GM21737 (cell line): Measurements from ENCODE around the gene BCO2.
"Not testable (repeated sequence)": the region's sequence is repeated elsewhere in the genome, so short reads cannot be mapped to it uniquely, and the experiment has no call there.

Experiments
- ATAC-seq: cut with Tn5 transposase; IDR thresholded peaks from one replicate; pipeline ENCODE4 v1.9.1; 2021; ENCODE audit warnings: mild to moderate bottlenecking, moderate library complexity; ENCODE audit not compliant: unreplicated experiment

Gene BCO2, protein sequence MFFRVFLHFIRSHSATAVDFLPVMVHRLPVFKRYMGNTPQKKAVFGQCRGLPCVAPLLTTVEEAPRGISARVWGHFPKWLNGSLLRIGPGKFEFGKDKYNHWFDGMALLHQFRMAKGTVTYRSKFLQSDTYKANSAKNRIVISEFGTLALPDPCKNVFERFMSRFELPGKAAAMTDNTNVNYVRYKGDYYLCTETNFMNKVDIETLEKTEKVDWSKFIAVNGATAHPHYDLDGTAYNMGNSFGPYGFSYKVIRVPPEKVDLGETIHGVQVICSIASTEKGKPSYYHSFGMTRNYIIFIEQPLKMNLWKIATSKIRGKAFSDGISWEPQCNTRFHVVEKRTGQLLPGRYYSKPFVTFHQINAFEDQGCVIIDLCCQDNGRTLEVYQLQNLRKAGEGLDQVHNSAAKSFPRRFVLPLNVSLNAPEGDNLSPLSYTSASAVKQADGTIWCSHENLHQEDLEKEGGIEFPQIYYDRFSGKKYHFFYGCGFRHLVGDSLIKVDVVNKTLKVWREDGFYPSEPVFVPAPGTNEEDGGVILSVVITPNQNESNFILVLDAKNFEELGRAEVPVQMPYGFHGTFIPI

DNA sequence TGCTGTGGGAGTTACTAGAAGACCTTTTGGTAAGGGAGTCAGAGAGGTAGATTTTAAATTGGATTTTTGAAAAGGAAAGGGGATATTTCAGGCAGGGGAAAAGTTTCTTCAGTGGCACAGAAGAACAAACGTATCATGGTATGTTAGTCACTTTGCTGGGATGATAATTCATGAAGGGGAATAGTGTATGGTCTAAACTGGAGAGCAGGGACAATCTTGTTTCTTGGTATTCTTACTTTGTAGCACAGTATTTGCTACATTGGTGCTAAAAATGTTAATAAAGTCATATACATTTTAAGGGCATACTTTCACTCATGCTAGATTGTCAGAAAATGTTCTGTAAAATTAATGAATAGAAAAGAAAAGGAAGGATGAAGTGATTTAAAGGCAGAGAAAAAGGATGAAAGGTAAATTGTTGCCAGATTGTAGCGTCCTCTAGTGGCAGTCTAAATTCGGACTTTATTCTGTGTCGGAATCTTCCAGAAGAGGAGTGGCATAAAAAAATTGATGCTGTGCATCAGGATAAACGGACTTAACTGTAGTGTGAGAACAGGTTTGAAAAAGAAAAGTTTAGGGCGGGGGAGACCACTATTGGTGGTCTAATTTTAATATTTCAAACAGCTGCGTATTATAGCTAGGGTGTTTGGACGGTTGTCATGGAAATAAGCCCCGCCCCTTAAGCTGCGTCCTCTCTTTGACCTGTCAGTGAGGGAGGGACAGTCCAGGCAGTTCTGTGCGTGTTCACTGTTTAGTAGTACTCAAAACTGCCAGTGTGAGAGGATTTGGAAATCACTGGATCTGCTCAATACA is at the start of gene BCO2:
TSS of gene BCO2 (plus strand) at position 724 of the 810 bp plus-strand sequence. CDS start 90 bp downstream, outside the sequence.
- ATAC-seq: no peak

DNA sequence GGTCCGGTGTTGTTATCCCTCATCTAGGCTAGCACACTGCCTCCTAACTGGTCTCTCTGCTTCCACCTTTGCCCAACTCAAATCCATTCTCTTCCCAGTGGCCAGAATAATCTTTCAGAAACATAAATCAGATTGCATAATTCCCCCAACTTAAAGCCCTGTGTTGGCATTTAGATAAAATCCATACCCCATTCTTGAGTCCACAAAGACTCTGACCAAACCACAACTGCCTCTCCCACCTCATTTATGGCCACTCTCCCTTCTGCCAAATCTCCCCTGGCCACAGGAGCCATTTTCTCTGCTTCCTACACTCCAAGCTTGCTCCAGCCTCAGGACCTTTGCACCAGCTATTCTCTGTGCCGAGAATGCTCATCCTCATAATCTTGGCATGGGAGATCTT is 48.3 kb upstream of the BCO2 start:
- no peak for ATAC-seq

DNA sequence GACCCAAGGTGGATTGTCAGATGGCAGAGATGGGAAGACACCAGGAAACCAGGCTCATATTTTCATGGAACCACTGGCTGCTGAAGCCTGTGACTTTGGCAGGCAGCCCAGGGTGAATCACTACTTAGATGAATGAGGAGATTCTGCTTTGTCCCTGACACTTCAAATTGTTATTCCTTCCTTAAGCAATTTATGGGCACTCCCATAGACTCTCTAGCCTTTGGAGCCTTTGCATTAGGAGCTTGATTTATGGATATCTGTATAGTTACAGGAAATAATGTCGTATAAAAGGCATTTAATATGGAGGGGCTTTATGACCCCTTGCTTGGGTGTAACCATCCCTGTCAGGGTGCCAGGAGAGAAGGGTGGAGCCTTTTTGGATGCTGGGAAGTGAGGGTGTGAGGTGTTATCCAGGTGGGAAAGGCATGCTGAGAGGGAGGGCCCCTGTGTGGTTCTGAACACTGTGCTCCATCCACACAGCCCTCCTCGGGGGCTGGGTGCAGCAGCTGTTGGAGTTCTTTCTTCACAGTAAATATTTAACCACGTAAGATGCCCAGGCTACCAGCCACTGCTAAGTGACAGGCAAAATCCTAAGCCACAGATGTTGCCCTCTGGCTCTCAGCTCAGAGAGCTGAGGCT is 46.7 kb upstream of the BCO2 start:
- ATAC-seq: no peak

DNA sequence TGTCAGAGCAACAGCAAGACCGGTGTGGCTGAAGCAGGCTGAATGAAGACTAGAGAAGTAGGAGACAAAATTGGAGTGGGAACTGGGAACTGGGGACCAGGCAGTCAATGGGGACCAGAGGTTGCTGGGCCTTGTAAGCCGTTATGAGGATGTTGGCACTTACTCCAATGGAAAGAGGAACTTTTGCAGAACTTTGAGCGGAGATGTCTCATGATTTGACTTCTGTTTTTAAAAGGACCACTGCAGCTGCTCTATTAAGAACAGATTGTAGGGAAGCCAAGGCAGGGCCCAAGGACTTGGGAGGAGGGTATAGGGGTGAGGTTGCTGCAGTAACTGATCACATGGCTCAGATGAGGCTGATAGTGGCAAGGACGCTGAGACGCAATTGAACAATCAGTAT is 45.7 kb upstream of the BCO2 start:
- no peak for ATAC-seq

DNA sequence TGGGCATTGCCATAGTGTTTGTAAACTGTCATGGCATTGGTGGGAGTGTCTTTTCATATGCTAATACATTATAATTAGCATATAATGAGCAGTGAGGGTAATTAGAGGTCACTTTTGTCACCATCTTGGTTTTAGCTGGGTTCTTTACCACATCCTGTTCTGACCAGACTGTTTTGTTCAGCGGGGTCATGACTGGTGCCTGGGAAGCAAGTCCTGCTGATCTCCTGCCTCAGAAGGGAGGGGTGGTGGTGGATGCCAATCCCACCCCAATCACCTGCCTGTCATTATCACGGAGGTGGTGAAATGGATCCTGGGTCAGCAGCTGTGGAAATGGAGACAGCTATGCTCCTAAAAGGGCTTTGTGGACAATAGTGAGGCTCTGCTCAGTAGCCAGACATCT is 42.6 kb upstream of the BCO2 start:
- no peak for ATAC-seq

DNA sequence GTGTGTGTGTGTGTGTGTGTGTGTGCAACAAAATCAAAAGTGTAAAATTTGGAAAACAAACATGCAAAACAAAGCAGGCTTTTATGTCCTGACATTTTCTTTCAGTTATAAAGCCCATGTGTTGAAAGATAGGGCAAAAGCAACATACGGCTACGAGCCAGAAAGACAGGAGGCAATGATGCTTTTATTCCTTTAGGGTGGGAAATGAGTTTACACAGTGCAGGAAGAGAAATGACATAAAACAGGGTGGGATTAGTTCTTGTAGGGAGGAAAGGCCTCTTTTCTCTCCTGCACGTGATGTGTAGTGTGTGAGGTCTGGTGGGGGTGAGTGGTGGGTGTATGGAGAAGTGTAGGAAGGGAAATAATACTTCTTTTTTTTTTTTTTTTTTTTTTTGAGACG is 40.8 kb upstream of the BCO2 start:
- no peak for ATAC-seq

DNA sequence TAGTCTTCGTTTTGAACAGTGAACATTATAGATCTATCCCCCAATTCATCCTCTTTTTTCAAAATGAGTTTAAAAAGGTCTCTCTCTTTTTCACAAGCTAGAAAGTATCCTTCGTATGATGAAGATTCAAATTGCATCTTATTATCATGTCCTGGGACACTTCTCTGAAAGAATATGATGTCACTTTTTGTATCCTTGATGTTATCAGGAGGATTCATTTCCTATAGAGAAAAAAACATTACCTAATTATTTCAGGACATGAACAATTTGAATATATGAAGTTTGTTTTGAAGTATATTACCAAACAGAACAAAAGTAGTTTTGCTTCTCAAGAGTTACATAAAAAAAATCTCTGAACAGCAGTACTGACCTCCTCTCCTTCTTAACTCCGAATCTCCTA is 31.7 kb upstream of the BCO2 start:
- no peak for ATAC-seq

DNA sequence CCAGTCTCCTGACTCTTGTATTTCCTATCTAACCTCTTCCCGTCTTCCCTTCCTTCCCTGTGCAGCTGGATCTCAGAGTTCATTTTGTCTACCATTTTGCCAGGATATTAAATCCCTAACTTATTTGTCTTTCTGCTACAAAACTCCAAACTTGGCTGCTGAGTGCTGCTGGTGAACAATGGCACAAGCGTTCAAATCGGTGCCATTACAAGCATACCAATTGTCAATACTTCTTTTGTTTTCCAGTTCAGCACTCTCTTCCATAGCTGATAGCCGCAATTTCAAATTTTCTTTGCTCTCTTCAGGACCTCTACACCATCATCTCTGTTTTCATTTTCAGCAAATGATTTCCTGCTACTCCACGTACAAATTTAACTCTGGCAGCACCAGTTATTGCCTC is 24.8 kb upstream of the BCO2 start:
- no peak for ATAC-seq

DNA sequence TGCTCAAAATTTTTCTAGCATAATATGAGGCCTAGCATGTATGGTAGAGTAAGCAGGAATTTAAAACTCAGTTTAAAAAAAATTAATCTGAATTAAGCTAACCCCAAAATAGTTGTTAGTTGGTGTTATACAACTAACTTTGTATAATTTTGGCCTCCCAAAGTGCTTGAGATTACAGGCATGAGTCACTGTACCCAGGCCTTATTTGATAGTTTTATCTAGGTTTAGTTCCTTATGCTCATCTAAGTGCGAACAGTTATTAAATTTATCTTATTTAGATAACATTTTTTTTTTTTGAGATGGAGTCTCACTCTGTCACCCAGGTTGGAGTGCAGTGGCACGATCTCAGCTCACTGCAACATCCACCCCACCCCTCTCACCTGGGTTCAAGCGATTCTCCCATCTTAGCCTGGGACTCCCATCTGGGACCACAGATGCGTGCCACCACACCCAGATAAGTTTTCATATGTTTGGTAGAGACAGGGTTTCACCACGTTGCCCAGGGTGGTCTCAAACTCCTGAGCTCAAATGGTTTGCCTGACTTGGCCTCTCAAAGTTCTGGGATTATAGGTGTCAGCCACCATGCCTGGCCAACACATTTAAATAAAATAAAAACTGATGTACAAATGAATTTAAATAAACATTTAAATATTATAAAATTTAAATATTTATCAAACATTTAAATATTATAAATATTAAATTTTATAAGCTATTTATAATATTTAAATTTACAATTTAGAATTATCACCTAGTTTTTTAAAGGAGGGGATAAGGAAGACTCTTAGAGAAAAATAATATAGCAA is 19.0 kb upstream of the BCO2 start:
- no peak for ATAC-seq

DNA sequence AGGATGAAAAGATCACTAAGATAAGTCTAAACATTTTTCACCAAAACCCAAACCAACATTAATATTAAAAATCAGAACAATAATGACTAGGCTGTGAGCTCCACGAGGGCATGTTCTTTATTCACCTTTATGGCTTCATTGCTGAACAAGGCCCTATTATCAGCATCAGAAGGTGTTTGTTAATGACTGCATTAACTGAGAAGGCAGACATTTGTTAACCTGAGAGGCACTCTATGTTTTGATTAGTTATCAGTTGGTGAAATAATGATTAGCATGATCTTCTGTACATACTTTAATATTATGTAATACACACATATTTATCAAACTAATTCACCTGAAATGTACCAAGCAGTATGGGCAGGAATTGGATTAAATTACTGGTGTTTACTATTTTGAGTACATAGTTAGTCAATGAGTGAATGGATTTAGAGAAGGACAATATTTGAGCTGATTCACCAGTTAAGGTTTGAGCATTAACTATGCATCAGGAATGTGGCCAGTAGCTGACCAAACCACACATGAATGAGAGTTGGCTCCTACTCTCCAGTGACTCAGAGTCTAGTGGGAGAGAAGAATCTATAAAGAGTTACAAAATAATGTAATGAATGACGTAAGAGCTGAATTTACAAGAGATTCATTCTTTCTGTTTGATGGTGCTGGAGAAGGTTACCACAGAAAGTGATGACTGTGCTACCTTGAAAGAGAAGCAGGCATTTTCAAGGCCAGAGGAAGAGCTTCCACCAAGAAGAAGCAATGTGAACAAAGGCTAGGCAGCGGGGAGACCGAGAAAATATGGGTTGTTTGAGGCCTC is 18.2 kb upstream of the BCO2 start:
- no peak for ATAC-seq

DNA sequence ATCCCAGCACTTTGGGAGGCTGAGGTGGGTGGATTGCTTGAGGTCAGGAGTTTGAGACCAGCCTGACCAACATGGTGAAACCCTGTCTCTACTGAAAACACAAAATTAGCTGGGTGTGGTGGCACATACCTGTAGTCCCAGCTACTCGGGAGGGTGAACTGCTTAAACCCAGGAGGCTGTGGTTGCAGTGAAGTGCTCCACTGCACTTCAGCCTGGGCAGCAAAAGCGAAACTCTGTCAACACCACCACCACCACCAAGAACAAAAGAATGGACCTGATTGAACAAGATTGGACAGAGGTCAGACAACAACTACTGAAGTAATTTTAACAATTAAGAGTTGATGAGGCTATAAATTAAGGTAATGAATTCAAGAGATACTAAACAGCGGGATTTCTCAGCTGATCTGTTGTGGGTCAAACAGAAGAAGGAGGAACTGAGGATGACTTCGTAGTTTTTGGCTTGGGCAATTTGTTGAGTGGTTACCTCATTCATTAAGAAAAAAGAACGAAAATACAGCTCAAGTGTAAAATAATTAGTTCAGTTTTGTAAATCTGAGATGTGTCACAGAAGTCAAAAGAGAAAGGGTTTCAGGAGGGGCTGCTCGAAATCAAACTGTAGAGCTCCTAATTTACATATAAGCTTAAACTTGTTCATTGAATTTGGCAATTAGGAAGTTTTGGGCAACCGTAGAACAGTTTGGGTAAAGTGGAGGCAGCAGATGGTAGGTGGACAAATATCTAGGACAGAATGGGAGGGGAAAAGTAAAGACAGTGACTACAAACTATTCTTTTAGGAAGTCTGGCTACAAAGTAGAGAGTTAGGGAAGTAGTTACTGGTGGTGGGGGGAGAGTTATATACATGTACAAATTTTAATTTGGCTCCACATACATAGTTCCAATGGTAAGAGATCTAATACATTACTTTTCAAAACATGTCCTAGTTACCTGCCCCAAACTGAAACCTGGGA is 15.9 kb upstream of the BCO2 start:
- ATAC-seq: no peak

DNA sequence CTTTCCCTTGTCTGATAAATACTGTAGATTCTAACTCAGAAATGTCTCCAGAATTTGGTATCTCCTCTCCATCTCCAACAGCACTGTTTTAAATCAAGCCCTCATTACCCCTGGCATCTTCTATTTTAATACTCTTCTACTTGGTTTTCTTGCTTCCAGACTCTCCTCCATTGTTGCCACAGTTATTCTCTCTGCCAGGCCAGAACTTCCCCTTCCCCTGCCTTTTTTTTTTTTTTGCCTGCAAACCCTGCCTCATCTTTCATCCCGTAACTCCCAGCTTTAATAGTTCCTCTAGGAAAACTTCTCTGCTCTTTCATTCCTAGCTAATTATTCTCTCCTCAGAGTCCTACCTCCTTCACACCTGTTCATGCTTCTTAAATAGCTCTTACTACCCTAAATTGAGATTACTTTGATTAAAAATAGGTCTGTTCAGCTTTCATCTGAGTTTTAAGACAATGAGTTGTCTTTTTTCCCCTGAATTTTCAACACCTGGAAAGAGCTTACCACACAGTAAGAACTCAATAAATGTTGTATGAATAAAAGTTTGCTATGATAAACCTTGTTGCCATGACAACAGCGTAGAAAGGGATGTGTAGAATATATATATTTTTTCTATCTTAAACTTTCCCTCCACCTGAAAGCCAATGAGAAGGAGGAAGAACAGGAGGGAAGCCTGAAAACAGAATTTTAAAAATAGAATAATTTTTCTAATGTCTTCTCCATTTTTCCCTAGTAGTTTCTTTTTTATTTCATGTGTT is 15.0 kb upstream of the BCO2 start:
- no peak for ATAC-seq

DNA sequence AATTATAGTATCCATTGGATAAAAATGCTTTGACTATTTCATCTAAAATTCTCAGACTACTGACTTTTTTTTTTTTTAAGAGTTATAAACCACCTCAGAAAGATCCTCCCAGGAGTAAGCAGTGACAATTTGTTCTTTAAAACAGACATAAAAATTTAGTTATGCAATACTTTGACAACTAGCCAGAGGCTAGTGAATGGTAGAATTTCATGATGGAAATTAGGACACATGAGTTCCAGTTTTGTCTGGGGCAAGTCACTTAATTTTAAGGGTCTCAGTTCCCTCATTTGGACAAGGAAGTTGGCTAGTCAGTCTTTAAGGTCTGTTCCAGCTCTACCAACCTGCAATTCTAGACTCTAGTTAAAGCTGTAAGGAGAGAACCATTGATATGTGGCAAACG is 14.3 kb upstream of the BCO2 start:
- no peak for ATAC-seq

DNA sequence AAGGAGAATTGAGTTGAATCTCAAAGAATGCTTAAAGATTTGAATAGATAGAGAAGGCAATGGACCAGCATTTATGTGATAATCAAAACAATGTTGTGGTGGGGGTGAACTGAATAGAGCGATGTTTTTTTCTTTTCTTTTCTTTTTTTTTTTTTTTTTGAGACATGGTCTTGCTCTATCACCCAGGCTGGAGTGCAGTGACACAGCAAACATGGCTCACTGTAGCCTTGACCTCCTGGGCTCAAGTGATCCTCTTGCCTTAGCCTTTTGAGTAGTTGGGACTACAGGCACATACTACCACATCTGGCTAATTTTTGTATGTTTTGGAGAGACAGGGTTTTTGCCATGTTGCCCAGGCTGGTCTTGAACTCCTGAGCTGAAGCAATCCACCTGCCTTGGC is 13.1 kb upstream of the BCO2 start:
- not testable (repeated sequence) for ATAC-seq

DNA sequence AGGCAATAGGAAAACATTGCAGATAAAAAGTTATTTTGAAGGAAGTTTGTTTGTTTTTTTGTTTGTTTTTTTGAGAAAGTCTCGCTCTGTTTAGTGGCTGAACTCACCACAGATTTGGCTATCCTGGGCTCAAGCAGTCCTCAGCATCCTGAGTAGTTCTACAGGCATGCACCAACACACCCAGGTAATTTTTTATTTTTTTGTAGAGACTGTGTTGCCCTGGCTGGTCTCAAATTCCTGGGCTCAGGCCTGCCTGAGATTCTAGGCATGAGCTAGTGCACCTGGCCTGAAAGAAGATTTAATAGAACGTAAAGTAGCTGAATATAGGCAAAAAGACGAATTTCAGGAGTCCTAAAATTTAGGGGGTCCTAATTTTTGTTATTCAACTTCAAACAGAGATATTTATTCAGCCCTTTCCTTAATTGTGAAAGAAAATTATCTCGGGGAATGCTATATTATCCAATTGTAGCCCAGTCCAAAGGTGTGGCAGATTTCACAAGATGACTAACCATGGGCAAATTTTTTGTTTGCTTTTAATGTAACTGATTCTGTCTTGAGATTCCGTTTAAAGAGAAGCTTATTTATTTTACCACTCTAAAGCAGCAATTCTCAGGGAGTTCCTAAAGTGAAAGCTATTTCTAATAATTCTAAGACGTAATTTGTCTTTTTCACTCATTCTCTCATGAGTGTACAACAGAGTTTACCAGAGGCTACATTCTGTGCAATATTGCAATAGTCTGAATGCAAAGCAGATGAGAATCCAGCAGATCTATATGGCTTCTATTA is 12.4 kb upstream of the BCO2 start:
- no peak for ATAC-seq

DNA sequence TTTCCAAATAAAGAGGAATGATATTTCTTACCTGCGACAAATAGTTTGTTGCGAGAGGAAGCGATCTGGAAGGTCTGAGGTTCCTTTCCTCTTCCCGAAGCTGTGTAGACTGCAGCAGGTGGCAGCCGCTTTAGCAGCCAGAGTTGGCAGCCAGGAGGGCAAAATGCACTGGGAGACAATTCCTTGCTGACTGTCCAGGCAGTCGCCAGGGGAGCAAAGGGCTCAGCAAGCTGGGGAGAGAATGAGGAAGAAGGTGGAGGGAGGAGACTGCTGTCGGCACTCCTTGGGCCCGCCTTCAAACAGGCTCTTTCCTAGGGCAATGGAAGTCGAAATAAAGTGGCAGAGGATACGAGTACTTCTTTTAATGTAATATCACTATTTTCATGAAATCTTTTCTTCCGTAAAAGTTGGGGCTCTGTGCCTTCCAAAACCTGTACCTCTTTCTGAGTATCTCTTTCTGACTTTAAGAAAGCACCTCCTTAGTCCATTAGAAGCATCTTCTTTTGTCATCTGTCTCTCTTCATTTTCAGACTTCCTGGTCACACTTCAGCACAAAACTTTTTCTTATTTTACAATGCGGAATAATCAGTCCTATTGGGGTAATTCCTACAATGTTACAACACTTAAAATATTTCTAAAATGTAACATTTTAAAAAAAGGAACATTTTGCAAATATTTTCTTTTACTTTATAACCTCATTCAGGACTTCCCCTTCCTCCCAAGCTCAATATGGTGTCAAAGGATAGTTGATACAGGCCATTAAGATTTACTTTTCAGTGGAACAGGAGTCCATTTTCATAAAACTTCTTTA is 11.2 kb upstream of the BCO2 start, which contains the start of gene IL18:
TSS of gene IL18 (minus strand) at position 220 of the 811 bp plus-strand sequence. CDS start 9,041 bp downstream, outside the sequence.
- ATAC-seq: no peak
